SU-DHL-6 (cell line): ENCODE results near the gene C15orf61.

Source experiments
- CTCF ChIP-seq: fragments of 200-600 bp; sonication (generic); IDR thresholded peaks from one replicate; pipeline ENCODE4 v1.5.1; 2017; ENCODE audit warnings: antibody characterized with exemption, mild to moderate bottlenecking, low read length, moderate library complexity; ENCODE audit not compliant: insufficient read depth, poor library complexity, severe bottlenecking
- EZH2phosphoT487 ChIP-seq: fragments of 200-600 bp; sonication (generic), shearing (Covaris generic); conservative IDR thresholded peaks from 2 replicates; pipeline ENCODE4 v1.6.1; 2018; ENCODE audit warnings: mild to moderate bottlenecking, antibody characterized with exemption, low read length, moderate library complexity, mixed read lengths

- no peak for TF ChIP-seq CTCF
- no peak for TF ChIP-seq EZH2phosphoT487
Measured at GRCh38 chr15:67480741-67481140, 40.2 kb upstream of the C15orf61 start.
